ENCODE measurements around the gene TNFRSF1B. TPM values are rescaled to one million over a fixed set of nuclear protein-coding genes. Genes with fewer than 3 reads are reported as not detected.

The TNFRSF1B gene
- total RNA-seq, 1 donor: 7.3 TPM

DNA sequence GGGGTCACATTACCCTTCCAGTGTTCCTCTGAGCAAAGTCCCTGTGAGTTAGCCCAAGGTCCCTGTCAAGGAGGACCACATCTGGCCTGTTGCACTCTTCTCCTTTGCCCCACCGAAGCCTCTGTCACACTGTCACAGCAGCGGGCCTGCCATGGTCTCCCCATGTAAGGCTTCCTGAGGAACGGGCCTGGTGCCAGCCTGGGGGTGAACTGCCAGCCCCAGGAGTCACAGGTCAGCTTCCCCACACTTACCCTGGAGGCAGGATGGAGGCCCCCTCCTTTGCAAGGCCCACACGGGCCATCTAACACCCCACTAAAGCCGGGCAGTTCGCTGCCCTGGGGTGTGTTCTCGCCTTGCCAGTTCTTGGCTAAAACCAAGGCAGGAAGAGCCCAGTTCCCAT lies 14.1 kb downstream of the TNFRSF1B start:
- TF ChIP-seq, protein P1, sequence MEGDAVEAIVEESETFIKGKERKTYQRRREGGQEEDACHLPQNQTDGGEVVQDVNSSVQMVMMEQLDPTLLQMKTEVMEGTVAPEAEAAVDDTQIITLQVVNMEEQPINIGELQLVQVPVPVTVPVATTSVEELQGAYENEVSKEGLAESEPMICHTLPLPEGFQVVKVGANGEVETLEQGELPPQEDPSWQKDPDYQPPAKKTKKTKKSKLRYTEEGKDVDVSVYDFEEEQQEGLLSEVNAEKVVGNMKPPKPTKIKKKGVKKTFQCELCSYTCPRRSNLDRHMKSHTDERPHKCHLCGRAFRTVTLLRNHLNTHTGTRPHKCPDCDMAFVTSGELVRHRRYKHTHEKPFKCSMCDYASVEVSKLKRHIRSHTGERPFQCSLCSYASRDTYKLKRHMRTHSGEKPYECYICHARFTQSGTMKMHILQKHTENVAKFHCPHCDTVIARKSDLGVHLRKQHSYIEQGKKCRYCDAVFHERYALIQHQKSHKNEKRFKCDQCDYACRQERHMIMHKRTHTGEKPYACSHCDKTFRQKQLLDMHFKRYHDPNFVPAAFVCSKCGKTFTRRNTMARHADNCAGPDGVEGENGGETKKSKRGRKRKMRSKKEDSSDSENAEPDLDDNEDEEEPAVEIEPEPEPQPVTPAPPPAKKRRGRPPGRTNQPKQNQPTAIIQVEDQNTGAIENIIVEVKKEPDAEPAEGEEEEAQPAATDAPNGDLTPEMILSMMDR (IDR thresholded peaks at IDR 0.05; ENCODE audit: insufficient read depth, low read length): no peak
- no peak for DNase-seq (ENCODE audit: low read depth)
- no peak overlapping the region for H3K4me3 ChIP-seq (ENCODE audit: low read depth, low read length)

DNA sequence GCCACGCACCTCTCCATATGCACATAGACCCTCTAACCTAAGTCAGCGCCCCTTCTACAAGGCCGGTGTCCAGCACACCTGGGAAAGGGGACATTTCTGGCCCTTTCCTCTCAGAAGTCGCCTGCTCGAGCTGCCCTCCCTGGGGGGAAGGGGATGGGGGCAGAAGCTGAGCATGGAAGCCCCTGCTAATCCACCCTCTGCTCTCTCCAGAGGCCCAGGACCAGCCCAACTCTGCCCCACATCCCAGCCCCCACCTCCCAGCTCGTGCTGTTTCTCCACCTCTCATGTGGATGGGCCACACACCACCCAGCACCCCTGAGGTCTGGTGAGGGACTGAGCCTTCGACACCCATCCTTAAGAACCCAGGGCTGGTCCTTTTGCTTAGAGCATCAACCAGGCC lies 14.8 kb downstream of the TNFRSF1B start:
- no peak overlapping the region for H3K4me3 ChIP-seq (ENCODE audit: low read depth, low read length)
- no peak for DNase-seq (ENCODE audit: low read depth)
- TF ChIP-seq, protein P1 (IDR thresholded peaks at IDR 0.05; ENCODE audit: insufficient read depth, low read length): no peak

DNA sequence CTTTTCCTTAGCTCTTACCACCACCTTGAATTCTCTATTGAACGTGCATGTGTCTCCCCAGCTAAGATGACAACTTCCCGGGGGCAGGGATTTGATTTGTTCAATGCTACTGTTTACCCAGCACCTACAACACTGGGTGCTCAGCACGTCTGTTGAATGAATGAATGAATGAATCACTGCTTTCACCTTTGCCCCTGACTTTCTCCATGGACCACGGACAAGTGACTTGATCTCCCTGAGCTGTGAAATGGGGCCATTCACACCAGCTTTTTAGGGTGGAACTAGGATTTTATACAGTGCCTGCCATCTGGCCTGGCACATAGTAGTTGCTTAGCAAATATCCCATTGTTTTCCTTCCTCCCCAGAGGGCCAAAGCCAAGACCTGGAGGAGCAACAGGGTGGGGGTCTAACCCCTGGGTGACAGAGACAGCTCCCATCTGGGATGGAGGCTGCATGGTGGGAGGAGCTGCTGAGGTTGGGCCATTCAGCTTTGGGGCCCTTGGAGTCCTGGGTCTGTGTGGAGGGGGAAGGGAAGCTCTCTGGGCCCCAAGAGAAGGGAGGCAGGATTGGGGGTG lies 15.7 kb downstream of the TNFRSF1B start:
- DNase-seq (ENCODE audit: low read depth): peak; percentile 32
- TF ChIP-seq, protein P1 (IDR thresholded peaks at IDR 0.05; ENCODE audit: insufficient read depth, low read length): no peak
- no peak overlapping the region for H3K4me3 ChIP-seq (ENCODE audit: low read depth, low read length)

DNA sequence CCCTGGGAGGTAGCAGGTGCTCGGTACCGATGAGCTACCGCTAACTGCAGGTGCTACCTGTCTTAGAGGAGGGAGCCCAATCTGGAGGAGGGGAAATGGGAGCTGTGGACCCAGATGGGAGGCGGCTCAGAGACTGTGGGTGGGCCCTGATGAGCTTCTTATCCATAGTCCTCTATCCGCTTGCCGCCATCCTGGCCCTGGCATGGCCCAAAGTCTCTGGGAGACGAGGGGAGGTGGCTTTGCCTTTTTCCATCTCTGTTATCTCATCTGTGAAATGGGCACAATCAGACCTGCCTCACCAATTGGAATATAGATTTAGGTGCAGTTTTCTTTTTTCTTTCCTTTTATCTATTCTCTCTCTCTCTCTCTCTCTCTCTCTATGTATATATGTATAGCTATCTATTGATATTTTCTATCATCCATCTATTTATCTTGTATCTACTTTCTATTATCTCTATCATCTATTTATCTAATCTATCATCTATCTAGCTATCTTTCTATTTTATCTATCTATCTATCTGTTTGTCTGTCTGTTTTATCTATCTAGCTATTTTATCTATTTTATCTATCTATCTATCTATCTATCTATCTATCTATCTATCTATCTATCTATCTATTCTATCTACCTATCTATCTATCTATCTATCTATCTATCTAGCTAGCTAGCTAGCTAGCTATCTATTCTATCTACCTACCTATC lies 16.5 kb downstream of the TNFRSF1B start:
- no peak for DNase-seq (ENCODE audit: low read depth)
- H3K4me3 ChIP-seq (ENCODE audit: low read depth, low read length): no peak overlapping the region
- TF ChIP-seq, protein P1 (IDR thresholded peaks at IDR 0.05; ENCODE audit: insufficient read depth, low read length): no peak

DNA sequence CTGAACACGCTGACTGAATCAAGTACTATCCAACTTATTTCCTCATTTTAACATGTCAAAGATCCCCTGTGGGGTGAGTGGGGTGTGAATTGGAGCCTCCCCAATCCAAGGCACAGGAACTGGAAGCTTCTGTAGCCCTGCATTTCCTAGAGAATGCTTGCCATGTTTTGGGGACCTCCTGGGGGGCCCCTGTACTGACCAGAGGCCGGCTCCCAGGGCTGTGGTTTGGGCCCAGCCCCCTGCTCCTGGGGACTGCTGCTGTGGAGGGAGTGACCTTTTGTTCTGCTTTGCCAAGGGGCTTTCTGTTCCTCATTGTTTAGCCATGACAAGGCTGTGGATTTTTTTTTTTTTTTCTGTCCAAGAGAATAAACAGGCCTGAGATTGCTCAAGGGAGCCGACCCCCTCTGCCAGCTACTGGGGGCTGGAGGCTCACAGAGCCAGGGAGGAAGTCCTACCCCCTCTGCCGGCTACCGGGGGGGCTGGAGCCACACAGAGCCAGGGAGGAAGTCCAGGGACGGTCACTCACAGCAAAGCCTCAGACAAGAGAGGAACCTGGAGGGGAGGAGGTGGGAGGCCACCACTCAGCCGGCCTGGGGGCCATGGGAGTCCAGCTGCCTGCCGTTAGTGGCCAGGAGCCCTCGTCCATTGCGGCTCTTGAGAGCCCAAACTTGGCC lies 17.4 kb downstream of the TNFRSF1B start:
- H3K4me3 ChIP-seq (ENCODE audit: low read depth, low read length): no peak overlapping the region
- DNase-seq (ENCODE audit: low read depth): peak; percentile 92
- TF ChIP-seq, protein P1 (IDR thresholded peaks at IDR 0.05; ENCODE audit: insufficient read depth, low read length): peak; percentile 52

DNA sequence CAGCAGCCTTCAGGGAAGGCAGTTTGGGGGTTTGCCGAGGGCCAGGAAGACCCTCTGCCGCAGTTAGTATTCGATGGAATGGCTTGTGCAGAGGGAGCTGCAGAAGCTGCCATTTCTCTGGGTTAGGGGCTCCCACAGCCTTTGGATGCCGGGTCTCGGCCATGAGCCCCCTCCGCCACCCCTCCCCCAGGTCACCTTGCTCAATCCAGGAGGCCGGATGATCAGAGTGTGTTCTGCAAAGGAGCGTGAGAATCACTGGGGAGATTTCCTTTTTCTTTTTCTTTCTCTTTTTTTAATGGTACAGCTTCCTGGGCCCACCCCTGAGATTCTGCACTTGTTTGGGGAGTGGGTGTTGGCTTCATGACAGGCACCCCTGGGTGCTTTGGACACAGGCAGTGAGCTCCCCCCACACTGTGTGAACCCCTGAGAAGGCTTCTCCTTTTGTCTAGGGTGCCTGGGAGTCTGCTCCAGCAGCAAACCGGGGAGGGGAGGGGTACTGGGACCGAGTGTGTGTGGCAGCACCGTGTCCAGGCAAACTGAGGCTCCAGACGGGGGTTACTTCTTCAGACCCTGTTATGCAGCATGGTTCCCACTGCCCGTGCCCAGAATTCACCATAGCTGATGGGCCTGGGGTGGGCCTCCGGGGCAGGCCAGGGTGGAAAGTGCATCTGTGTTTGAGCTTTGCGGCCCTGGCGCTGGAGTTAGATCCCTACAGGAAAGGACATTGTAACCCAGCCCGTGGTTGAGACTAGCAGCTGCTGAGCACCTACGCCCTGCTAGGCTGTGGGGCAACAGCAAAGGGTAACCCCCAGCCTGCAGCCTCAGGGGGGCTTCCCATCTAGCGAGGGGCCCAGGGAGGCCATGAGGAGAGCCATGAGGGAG lies 18.5 kb downstream of the TNFRSF1B start:
- H3K4me3 ChIP-seq (ENCODE audit: low read depth, low read length): no peak overlapping the region
- no peak for DNase-seq (ENCODE audit: low read depth)
- TF ChIP-seq, protein P1 (IDR thresholded peaks at IDR 0.05; ENCODE audit: insufficient read depth, low read length): no peak

Data from fibroblast of the aortic adventitia (primary cell).